ENCODE data around the gene RGS21. TPM values are rescaled to one million over a fixed set of nuclear protein-coding genes. Genes with fewer than 3 reads are reported as not detected.

The RGS21 gene
- total RNA-seq, 6 donors from 2014 or later = not detected

DNA sequence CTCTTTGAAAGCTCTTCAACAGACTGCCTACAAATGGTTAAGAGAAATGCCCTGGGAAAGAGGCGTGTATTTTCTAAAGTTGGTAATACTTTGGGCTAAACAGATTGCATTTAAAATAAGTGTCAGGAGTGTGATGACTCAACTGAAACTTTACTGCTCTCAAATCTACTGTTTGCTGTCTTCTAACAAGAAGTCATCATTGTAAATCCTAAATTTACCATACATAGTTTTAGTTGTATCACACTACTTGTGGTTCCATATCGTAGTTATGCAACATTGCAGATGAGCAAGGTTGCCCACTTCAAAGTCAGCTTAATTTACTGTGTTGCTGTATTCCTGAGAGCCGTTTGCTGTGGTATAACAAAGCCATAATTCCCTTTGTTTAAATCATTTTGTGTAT, 59.6 kb downstream of the RGS21 start:
- no peaks in the 10 kb centered on the region for H3K9me3 ChIP-seq
- no peaks in the 10 kb centered on the region for H3K36me3 ChIP-seq
- DNase-seq (no peak), ATAC-seq (ENCODE audit: low FRiP score in 2 of 2) (no peak)
- TF ChIP-seq EP300 (IDR thresholded peaks at IDR 0.05) = no peak
- TF ChIP-seq POLR2AphosphoS5 (IDR thresholded peaks at IDR 0.05) = no peak
- TF ChIP-seq, protein P1, sequence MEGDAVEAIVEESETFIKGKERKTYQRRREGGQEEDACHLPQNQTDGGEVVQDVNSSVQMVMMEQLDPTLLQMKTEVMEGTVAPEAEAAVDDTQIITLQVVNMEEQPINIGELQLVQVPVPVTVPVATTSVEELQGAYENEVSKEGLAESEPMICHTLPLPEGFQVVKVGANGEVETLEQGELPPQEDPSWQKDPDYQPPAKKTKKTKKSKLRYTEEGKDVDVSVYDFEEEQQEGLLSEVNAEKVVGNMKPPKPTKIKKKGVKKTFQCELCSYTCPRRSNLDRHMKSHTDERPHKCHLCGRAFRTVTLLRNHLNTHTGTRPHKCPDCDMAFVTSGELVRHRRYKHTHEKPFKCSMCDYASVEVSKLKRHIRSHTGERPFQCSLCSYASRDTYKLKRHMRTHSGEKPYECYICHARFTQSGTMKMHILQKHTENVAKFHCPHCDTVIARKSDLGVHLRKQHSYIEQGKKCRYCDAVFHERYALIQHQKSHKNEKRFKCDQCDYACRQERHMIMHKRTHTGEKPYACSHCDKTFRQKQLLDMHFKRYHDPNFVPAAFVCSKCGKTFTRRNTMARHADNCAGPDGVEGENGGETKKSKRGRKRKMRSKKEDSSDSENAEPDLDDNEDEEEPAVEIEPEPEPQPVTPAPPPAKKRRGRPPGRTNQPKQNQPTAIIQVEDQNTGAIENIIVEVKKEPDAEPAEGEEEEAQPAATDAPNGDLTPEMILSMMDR (IDR thresholded peaks at IDR 0.05) = no peak
- no peak for TF ChIP-seq POLR2A (IDR thresholded peaks at IDR 0.05)
- H3K4me1 ChIP-seq = no peaks in the 10 kb centered on the region
- no peaks in the 10 kb centered on the region for H3K27me3 ChIP-seq
- H3K4me3 ChIP-seq = no peak overlapping the region
- H3K27ac ChIP-seq = no peak overlapping the region
- 83 to 85% methylated on average over 3 of the region's 3 CpGs for WGBS, 2 donors

DNA sequence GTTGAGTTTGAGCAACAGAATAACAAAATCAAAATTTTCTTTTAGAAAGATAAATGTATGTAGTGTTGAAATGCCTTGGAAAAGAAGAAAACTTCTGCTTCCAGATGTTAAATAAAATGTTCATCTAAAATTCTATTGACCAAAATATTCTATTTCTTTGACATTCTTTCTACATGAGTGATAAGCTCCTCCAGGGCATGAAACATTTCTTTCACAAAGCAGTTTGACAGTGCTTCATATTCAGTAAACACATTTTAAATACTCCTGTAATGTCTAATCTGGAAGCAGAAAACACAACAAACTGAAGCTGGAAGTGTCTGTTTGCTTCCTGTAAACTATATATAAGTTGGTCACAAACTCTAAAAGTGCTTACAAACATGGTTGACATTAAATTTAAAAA, 61.5 kb downstream of the RGS21 start:
- H3K36me3 ChIP-seq = no peaks in the 10 kb centered on the region
- H3K9me3 ChIP-seq = no peaks in the 10 kb centered on the region
- no peak overlapping the region for H3K4me3 ChIP-seq
- no peak overlapping the region for H3K27ac ChIP-seq
- TF ChIP-seq EP300 (IDR thresholded peaks at IDR 0.05) (no peak), POLR2A (IDR thresholded peaks at IDR 0.05) (no peak), POLR2AphosphoS5 (IDR thresholded peaks at IDR 0.05) (no peak)
- TF ChIP-seq, protein P1 (IDR thresholded peaks at IDR 0.05) = no peak
- ATAC-seq (ENCODE audit: low FRiP score in 2 of 2) (no peak), DNase-seq (no peak)
- no peaks in the 10 kb centered on the region for H3K4me1 ChIP-seq
- no peaks in the 10 kb centered on the region for H3K27me3 ChIP-seq

- no peak overlapping the region for H3K4me3 ChIP-seq
- no peak for ATAC-seq (ENCODE audit: low FRiP score in 2 of 2)
Measured at GRCh38 chr1:192378878-192379277, 62.1 kb downstream of the RGS21 start.

GRCh38 chr1:192379554-192379953, 62.8 kb downstream of the RGS21 start:
- H3K36me3 ChIP-seq = no peaks in the 10 kb centered on the region
- TF ChIP-seq, protein P1 (IDR thresholded peaks at IDR 0.05) = no peak
- TF ChIP-seq EP300 (IDR thresholded peaks at IDR 0.05) (no peak), POLR2A (IDR thresholded peaks at IDR 0.05) (no peak), POLR2AphosphoS5 (IDR thresholded peaks at IDR 0.05) (no peak)
- no peaks in the 10 kb centered on the region for H3K27me3 ChIP-seq
- no peak overlapping the region for H3K27ac ChIP-seq
- no peaks in the 10 kb centered on the region for H3K4me1 ChIP-seq
- H3K4me3 ChIP-seq = no peak overlapping the region
- 91 to 92% methylated on average over 2 of the region's 2 CpGs for WGBS, 2 donors
- peaks cover 0 to 3% (median 0%) of the 10 kb centered on the region in 4 donors for H3K9me3 ChIP-seq
- DNase-seq (no peak), ATAC-seq (ENCODE audit: low FRiP score in 2 of 2) (no peak)

More at GRCh38 chr1:192378878-192379277, 62.1 kb downstream of the RGS21 start:
- Histone ChIP-seq H3K4me1 (no peaks in the 10 kb centered on the region), H3K36me3 (no peaks in the 10 kb centered on the region), H3K27ac (no peak overlapping the region), H3K9me3 (no peaks in the 10 kb centered on the region), H3K27me3 (no peaks in the 10 kb centered on the region)
- no peak for DNase-seq
- TF ChIP-seq, protein P1 (IDR thresholded peaks at IDR 0.05) = no peak
- TF ChIP-seq POLR2A (IDR thresholded peaks at IDR 0.05) (no peak), EP300 (IDR thresholded peaks at IDR 0.05) (no peak), POLR2AphosphoS5 (IDR thresholded peaks at IDR 0.05) (no peak)

GRCh38 chr1:192382758-192383157, 66.0 kb downstream of the RGS21 start:
- ATAC-seq (ENCODE audit: low FRiP score in 2 of 2) = no peak

More at GRCh38 chr1:192382758-192383157, 66.0 kb downstream of the RGS21 start:
- WGBS, 2 donors = 84 to 85% methylated on average over 2 of the region's 2 CpGs
- no peaks in the 10 kb centered on the region for H3K36me3 ChIP-seq
- peaks cover 0 to 4% (median 0%) of the 10 kb centered on the region in 4 donors for H3K9me3 ChIP-seq
- no peak overlapping the region for H3K4me3 ChIP-seq
- H3K27ac ChIP-seq = no peak overlapping the region
- DNase-seq = no peak
- H3K27me3 ChIP-seq = no peaks in the 10 kb centered on the region
- H3K4me1 ChIP-seq = no peaks in the 10 kb centered on the region
- no peak for TF ChIP-seq POLR2AphosphoS5 (IDR thresholded peaks at IDR 0.05)
- TF ChIP-seq EP300 (IDR thresholded peaks at IDR 0.05) = no peak
- TF ChIP-seq POLR2A (IDR thresholded peaks at IDR 0.05) = no peak
- TF ChIP-seq, protein P1 (IDR thresholded peaks at IDR 0.05) = no peak
